ENCODE results near the gene LAPTM5. TPM values are rescaled to one million over a fixed set of nuclear protein-coding genes. Genes with fewer than 3 reads are reported as not detected.
A peak's percentile ranks its signal among the peaks of the same experiment; 100 is the strongest.
"Not testable (repeated sequence)": the region's sequence is repeated elsewhere in the genome, so short reads cannot be mapped to it uniquely, and the experiment has no call there.

The LAPTM5 gene, protein sequence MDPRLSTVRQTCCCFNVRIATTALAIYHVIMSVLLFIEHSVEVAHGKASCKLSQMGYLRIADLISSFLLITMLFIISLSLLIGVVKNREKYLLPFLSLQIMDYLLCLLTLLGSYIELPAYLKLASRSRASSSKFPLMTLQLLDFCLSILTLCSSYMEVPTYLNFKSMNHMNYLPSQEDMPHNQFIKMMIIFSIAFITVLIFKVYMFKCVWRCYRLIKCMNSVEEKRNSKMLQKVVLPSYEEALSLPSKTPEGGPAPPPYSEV
- total RNA-seq: 3.9 TPM

DNA sequence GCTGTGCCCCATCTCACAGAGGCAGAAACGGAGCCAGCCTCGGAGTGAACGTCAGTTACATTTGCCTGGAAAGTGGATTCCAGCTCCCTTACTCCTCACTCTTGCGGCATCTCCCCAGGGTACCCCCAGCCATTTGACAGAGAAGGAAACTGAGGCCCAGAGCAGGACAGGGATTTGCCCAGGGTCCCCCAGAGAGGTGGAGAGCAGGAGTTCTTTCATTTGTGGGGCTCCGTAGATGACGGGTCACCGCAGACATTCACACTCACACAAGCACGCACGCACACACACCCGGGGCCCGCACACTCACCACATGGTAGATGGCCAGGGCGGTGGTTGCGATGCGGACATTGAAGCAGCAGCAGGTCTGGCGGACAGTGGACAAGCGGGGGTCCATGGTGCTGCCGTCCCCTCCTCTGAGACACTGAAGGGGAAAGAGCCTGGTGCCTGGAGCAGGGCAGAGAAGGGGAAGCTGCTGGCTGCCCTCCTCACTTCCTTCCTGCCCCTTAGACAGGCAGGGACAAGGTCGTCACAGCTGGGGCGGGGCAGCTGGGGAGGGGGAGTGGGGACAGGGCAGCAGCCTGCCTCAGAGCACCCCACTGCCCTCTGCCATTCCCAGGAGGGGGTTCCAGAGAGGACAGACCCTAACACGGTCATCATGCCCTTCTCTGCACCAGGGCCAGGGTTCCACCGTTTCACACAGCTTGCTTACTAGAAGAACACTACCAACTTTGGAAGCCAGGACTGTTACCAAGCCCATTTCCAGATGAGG is at the start of gene LAPTM5:
Gene LAPTM5 (minus strand): TSS at position 423 of the 769 bp plus-strand sequence. CDS start 29 bp downstream, at position 394.
- DNase-seq: no peak

DNA sequence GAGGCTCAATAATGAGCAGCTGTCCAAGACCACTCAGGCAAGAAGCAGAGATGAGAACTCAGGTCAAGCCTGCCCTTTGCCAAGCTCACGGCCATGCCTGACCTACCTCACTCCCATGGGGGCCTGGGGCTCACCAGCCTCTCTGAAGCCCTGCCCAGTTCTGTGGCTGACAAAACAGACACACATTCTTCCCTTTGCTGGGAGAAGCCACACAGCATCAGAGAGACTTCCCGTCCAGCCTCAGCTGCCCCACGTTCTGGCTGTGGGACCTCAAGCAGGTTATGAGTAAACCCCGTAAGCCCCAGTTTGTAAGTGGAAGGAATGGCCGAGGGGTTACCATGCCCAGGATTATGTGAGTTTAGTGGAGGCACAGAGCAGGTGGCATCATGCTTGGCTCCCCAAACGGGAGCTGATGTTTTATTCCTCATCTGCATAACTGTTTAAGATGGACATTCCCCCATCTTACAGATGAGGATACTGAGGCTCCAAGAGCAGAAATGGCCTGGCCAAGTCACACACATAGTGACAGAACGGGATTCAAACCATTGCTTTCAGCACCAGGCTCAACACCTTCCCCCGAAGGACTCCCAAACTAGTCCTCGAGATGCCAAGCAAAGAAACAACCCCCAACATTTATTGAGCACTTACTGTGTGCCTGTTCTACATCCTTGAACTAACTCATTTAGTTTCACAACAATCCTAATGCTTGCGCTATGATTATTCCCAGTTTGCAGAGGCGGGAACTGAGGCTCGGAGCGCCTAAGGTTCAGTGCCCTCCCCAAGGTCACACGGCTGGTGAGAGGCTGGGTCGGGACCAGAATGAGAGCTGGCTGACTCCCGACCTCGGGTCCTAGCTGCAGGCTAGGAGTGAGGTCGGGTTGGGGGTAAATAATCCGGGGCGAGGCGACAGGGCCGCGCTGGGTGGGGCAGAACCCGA is 49.1 kb upstream of the LAPTM5 start:
- DNase-seq: no peak

DNA sequence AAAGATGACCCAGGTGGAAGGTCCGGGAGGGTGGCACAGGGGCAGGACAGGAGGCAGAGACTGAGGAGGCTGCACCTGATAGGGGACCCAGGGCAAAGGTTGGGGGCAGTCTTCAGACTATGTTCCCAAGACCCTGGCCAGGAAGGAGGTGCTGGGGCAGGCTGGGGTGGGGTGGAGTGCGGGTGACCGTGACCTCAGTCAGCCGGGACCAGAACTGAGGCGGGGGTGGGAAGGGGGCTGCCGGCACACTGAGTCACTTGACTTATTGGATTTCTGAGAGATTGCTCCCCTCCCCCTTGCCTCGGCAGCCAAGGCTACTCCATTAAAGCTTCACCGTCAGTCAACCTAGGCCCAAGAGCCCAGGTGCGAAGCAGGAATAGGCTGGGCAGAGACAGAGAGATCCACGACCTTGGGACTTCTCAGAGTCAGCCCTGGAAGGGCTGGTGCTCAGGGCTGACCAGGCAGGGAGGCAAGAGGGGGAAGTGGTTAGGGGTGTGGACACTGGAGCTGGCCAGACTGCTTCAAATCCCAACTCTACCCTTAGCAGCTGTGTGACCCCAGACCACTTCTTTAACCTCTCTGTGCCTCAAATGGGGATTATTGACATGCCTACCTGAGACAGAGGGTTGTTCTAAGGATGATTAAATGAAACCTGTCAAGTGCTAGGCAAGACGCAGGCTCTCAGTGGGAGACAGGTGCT is 47.9 kb upstream of the LAPTM5 start:
- no peak for DNase-seq

DNA sequence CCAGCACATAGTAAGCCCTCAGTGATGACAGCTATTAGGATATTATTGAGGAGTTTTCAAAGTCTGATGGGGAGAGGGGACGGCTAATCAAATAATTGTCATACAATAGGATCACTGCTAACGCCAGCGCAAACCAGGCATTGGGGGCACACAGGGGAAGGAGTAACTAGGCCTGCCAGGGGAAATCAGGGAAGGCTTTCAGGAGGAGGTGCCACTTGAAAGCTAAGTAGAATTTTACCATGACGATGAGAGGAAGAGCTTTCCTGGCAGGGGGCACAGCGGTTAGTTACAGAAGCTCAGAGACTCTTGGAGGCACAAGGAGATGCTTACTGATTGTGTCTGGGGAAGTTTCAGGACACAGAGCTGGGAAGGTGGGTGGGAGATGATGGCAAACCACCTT is 47.2 kb upstream of the LAPTM5 start:
- DNase-seq: no peak

DNA sequence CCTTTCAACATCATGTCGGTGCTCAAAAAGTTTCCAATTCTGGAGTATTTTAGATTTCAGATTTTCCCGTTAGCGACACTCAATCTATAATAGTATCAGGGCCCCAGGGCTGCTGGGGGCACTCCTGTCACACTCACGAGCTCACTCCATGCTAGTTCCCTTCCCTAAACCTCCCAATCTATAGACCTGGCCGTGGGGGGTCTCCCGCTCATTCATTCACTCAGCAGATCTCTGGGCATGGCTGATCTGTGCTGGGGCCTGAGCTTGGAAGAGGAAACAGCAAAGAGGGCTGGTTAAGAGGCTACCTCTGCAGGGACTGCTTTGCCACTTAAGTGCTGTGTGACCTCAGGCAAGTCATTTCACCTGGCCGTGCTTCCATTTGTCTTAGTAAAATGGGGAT is 46.8 kb upstream of the LAPTM5 start:
- DNase-seq: no peak

DNA sequence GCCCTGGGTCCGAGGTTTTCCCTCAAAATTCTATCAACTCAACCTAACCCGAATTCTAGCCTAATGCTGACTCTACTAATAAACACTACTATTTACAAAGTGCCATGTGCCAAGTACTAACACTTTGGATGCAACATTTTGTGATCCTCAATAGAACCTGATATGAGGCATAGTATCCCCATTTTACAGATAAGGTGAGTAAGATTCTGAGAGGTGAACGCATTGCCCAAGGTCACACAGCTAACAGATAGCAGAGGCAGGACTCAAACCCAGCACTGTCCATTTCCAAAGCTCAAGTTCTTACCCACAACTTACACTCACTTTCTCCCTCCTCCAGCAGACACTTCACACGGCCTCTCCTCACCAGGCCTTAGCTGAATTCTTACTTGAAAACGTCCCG is 46.0 kb upstream of the LAPTM5 start:
- no peak for DNase-seq

DNA sequence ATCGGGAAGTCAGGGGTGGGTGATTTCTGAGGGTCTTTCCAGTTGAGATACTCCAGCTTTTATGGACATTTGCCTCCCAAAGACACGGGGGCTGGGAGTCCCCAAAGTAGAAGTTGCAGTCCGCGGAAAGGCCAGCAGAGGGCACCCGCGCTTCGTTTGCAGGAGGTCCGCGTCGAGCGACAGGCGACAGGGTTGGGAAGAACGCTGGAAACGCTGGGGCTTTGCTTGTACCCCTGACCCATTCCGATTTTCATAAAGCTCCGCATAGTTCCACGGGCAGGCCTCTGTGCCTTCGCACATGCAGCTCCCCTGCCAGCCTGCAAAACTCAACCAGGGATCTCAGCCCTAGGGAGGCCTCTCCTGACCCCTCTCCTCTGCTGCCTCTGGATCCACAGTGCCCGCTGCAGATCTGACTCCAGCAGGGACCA is 44.2 kb upstream of the LAPTM5 start:
- DNase-seq: peak; percentile 84

DNA sequence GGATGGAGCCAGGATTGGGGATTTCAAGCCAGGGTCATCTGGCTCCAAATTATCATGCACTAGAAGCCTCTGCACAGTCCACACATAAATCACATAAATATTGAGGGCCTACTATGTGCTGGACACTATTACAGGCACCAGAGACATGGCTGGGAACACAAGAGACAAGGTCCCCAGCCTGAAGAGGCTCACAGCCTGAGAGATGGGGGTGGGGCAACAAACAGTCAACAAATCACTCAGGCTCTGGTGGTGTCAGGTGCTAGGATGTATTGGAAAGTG is 41.6 kb upstream of the LAPTM5 start:
- no peak for DNase-seq

DNA sequence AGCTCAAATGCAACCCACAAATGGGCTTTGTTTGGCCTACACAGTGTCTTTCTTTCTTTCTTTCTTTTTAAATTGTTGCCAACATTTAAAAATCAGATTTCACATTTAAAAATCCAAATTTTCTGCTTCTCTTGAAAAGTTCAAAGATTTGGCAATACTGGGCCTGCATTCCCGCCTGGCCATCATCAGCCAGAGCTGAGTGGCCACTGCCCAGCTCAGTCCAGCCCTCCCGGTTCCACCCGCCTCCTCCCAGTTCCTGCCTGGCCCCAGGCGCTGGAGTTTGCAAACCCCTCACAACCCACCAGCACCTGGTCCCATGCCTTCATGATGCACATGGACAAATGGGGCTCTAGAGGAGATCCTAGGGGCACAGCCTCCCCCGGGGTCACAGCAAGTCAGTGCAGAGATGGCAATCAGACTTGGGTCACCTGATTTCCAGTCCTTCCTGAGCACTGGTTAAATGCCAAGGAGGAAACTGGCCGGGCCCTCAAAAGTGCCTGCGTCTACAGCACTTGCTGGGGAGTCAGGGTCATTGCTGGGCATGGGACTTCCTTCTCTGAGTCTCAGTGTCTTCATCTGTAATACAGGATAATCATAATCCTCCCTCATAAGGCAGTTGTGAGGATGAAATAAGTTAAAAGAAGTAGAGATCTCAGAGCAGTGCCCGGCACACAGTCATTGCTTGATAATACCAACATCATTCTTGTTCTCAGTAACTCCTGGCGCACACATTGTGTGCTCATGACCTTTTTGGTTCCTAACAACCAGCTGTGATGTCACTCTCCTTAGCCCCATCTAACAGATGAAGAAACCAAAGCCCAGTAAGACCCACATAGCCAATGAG is 41.0 kb upstream of the LAPTM5 start:
- no peak for DNase-seq

DNA sequence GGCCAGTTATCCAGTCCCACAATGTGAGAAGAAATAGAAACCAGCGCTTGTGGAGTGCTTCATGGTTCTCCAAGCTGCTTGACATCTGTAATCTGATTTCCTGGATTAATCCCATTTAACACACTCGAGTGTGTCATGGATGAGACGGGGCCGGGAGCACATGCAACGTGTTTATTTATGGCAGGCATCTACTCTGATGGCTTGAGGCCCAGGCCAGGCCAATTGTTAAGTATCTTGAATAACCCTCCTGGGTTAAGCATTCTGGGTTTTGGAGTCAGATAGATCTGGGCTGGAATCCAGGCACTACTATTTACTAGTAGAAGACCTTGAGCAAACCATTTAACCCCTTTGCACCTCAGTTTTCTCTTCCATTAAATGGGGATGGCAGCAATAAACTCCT is 37.5 kb upstream of the LAPTM5 start:
- DNase-seq: no peak

DNA sequence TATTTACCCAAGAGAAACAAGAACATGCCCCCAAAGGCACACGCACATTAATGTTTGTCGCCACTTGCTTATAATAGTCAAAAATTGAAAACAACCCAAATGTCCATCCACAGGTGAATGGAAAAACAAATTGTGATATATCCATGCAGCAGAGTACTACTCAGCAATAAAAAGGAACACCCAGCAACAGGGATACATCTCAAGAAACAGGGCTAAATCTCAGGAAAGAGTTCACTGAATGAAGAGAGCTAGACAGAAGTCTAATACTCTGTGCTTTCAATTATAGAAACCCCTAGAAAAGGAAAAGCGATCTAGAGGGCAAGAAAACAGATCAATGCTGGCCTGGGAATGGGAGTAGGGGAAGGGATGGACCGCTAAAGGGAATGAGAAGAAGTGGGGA is 36.7 kb upstream of the LAPTM5 start:
- DNase-seq: no peak

DNA sequence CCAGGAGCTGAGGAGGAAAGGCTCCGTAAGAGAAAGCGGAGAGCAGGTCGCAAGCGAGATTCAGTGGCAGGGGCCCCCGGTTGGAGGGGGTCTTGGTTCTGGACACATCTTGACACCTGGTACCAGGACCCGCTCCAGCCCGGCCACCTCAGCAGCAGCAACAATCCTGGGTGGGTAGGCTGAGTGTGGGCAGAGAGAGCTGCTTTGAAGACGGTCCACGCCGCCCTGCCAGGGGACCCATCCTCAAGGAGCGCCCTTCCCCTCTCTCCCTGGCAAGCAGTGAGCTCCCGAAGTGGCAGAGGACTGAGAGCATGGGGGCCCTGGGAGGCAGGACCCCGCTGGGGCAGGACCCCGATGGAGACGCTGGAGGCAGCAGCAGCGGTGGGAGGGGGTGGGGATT is 35.6 kb upstream of the LAPTM5 start:
- no peak for DNase-seq

DNA sequence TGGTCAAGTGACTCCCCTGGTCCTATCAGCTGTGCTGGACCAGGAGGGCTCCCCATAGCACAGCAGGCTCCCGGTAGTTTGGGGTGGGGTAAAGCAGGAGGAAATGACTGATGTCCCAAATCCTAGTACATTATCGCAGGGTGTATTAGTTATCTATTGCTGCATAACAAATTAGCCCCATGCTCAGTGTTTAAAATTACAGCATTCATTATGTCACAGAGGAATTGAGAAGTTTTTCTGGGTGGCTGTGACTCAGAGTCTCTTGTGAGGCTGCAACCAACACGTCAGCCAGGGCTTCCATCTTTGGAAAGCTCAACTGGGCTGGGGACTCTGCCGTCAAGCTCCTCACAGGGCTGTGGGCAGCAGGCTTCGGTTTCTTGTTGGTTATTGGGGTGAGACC is 34.3 kb upstream of the LAPTM5 start:
- DNase-seq: no peak

DNA sequence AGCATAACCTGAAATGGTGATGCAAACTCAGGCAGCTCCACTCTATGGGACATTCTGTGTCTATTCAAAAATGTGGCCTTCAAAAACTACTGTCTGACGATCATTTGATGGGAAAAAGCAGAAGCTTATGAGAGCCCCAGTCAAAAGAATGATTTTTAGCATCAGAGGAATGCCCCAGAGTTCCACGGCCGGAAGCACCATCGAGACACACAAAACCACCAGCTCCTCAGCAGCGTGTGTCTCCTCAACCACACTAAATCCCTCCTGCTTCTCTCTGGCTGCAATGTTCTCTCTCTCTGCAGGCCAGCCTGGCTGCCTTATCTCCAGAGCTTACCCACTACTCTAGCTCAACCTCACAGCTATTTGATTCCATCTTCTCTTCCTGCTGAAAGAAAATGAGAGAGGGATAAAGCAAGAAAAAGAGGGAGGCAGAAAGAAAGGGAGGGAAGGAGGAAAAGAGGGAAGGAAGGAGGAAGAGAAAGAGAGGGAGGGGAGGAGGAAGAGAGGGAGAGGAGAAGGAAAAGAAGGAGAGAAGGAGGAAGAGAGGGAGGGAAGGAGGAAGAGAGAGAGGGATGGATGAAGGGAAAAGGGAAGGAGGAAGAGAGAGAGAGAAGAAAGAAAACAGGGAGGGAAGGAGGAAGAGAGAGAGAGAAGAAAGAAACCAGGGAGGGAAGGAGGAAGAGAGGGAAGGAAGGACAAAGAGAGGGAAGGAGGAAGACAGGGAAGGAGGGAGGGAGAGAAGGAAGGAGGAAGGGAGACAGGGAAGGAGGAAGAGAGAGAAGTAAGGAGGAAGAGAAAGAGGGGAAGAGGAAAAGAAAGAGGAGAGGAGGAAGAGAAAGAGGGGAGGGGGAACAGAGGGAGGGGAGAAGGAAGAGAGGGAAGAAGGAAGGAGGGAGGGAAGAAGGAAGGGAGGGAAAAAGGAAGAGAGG is 33.5 kb upstream of the LAPTM5 start:
- DNase-seq: no peak

DNA sequence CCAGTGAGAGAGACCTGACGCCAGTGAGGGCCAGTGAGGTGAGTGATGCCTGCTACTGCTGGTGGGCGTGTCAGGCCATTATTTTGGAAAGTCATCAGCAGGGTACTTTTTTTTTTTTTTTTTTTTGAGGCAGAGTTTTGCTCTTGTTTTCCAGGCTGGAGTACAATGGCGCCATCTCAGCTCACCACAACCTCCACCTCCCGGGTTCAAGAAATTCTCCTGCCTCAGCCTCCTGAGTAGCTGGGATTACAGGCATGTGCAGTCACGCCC is 32.6 kb upstream of the LAPTM5 start:
- DNase-seq: not testable (repeated sequence)

DNA sequence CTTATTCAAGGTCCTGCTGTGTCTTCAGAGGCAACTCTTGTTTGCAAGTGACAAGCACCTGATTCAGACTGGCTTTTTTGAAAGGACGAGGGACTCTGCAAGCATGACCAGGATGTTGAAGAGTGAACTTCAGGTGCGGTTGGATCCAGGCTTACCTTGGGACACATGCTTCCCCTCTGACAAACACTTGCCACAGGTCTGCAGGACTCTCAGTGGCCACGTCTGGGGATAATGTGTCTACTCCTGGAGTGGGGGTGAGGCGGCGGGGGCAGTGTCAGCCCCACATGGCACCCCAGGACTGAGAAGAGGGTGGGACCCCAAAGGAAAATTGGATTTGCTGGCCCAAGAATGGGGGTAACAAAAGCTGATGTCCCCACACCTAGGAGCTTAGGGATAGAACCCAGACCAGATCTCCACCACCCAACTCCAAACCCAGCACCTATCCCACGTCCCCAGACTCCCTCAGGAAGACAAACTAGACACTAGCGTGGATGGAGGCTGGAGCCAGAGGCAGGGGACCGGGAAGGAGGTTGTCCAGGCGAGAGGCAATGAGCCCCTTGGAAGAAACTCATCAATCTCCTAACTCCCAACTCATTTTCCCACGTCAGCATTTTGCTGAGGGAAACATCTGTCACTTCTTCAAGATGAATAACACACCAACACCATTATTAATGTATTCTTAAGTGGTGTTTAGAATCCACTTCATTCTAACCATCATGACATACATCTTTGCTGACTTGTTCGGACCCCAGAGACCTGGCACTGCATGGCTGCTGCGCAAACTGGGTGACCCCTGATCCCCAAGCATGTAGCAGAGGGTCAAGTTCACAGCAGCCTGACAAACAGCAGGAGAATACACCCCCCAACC is 32.0 kb upstream of the LAPTM5 start:
- DNase-seq: no peak

DNA sequence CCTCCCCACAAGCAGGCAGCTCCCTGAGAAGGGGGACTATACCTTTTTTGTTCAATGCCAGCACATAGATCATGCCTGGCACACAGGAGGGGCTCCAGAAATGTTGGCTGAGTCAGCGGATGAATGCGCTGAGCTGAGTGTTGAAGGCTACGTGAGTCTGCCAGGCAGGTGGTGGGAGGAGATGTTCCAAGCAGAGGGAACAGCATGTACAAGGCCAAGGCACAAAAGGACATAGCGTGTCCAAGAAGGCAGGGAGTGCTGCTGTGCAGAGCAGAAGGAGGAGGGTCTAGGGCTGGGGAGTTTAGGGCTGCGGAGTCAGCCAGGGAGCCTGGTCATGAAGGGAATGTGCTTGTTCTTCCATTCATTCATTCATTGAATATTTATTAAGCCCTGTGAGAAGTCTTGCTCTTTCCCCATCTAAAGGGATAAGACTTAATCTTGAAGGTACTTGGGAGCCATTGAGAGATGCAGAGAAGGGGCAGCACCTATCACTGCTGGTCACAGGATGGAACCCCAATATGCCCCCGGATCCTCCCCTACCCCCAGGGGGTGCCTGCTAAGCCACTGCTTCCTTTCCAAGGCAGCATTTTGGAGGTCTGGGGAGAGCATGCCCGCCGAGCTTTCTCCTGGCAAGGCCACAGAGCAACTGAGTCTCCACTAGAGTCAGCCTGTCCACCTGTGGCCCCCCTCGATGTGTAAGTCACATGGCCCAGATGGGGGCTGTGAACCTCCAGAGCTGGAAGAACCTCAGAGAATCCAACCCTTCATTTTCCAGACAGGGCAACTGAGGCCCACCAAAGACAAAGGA is 31.2 kb upstream of the LAPTM5 start:
- peak; percentile 63 for DNase-seq

DNA sequence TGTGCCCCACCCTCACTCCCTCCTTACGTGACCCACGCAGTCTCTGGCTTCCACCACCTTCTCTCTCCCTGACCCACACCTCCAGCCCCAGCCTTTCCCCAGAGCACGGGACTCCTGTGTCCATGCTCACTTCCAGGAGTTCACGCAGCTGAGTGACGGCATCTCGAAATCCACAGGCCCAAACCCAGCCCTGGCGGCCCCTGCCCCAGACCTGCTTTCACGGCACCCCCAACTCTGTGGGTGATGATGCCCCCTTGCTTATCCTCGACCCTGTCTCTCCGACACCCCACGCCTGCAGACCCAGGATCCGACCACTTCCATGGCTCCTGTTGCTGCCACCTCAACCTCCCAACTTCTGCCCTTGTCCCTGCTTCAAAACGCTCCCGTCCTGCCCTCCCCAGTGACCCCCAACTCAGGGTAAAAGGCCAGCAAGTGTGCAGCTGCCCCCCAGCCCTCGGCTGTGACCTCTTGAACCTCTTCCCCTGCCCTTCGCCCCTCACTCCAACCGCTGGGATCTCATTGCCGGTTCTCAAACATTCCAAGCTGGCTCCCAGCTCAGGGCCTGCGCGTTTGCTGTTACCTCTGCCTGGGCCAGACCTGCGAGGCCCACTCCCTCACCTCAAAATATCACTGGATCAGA is 30.4 kb upstream of the LAPTM5 start:
- DNase-seq: no peak

Data from occipital lobe (tissue), 2 donors.